Activated CD8-positive, alpha-beta memory T cell treated with anti-CD3 and anti-CD28 coated beads for 48 hours (primary cell): Measurements from ENCODE around the gene THAP4.

Experiments used
- DNase-seq, 3 experiments: peaks; one replicate each; pipeline ENCODE4 v3.0.0-alpha.2; 2020; ENCODE audit warnings: low read depth in 2 of 3, low spot score in 2 of 3

The THAP4 gene

DNA sequence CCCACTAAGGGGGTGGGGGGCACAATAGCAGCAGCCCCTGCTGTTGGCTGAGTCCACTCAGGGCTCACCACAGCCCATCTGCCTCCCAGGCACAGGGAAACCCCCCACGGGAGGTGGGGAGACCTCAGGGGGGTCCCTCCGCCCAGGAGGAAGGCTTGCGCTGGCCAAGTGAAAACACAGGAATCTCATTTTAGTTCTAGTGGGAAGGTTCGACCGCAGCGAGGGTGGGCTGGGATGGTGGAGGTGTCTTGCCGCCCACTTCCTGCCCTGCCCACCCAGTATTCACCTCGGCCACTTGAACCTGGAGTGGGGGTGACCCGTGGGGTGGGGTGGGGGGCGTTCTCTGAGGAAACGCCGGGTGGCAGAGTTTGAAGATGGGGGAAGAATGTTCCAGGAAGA, 85.4 kb downstream of the THAP4 start:
- no peak for DNase-seq

- DNase-seq, result no peak
These were observed 86.1 kb downstream of the THAP4 start for GRCh38 chr2:241550616-241551580.

DNA sequence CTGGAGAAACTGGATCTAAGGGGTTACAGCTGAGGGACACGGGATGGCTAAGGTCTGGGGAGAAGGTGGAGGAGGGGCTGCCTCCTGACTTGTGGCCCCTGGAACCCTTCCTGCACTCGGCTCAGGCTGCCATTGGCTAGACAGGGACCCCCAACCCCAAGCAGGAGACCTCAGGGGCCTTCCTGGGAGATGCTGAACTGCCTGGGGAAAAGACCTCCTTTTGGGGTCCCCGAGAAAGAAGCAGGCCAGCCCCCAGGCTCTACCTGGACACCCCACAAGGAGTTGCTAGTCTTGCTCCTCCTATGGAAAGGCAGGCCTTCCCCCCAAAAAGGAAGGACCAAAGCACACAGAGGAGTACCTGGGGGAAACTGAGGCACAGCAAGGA, 88.5 kb downstream of the THAP4 start:
- no peak for DNase-seq

GRCh38 chr2:241547781-241548450, 89.0 kb downstream of the THAP4 start:
- no peak for DNase-seq

GRCh38 chr2:241546771-241547498, 90.0 kb downstream of the THAP4 start:
- no peak for DNase-seq

DNA sequence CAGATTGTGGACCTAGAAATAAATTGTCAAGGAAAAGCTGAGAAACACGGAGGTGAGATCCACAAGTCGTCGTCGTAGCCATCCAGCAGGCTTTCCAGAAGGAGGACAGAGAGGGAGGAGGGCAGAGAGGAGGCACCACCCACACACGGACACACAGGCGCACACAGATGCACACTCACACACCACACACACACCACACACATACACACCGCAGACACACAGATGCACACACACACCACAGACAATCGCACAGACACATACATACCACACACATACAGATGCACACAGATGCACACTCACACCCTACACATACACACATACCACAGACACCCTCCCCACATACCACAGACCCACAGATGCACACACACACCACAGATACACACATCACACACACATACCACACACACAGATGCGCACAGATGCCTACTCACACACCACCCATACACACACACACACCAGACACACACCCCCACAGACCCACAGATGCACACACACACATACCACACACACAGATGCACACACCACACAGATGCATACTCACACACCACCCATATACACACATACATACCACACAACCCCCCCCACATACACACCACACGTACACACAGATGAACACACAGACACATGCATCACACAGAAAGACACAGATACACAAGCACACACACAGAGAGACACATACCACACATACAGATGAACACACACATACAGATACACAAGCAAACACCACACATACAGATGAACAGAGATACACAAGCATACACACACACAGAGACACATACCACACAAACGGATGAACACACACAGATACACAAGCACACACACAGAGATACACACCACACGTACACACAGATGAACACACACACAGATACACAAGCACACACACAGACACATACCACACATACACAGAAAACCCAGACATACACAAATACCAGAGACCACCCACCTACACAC, 91.2 kb downstream of the THAP4 start:
- DNase-seq, result no peak

DNA sequence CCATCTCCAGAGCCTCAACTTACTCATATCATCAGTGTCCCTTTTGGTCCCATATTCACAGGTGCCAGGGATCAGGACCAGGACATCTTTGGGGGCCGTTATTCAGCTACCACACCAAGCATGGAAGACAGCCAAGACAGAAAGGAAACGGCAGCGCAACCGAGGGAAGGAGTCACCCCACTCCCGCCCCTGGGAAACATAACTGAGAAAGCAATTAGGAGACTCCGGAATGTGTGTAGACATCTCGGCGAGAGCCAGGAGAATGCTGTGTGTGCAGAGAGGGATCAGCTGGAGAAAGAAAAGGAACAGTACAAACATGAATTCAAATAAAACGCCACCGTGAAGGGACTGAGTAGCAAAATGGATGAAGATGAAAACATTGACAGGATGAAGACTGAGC, 91.9 kb downstream of the THAP4 start:
- no peak for DNase-seq

GRCh38 chr2:241542278-241542605, 94.7 kb downstream of the THAP4 start:
- DNase-seq, result no peak

DNA sequence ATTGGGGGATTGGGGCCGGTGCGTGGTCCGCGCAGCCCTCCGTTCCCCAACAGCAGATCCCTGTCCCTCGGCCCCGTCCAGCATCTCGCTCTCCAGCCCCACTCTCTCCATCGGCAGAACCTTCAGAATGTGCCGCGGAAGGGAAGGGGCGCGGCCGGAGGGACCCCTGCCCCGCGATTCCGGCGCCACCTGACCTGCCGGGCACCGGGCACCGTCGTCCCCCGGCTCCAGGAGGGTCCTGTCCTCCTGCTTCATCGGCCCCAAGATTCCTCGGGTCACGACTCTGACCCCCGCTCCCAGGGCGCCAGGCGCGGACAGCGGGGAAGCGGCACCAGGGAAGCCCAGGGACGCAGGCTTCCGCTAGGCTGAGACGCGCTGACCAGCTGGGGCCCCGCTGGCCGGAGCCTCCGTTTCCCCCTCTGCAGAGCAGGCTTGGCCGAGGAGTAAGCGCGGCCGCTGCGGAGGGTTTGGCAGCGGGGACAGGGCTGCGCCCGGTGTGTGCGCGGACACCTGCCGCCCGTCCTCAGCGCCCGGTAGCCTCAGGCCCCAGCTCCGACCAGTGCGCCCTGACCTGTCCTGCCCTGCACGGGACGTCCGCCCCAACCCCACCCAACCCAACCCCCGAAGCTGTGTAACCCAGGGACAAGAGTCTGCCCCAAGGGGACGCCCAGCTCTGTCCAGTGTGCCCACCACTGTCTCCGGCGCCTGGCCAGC, 95.2 kb downstream of the THAP4 start:
- no peak for DNase-seq

GRCh38 chr2:241540771-241541561, 96.0 kb downstream of the THAP4 start:
- peak; percentile 44 to 68 (median 51) for DNase-seq

GRCh38 chr2:241540401-241540770, 96.6 kb downstream of the THAP4 start:
- no peak for DNase-seq

DNA sequence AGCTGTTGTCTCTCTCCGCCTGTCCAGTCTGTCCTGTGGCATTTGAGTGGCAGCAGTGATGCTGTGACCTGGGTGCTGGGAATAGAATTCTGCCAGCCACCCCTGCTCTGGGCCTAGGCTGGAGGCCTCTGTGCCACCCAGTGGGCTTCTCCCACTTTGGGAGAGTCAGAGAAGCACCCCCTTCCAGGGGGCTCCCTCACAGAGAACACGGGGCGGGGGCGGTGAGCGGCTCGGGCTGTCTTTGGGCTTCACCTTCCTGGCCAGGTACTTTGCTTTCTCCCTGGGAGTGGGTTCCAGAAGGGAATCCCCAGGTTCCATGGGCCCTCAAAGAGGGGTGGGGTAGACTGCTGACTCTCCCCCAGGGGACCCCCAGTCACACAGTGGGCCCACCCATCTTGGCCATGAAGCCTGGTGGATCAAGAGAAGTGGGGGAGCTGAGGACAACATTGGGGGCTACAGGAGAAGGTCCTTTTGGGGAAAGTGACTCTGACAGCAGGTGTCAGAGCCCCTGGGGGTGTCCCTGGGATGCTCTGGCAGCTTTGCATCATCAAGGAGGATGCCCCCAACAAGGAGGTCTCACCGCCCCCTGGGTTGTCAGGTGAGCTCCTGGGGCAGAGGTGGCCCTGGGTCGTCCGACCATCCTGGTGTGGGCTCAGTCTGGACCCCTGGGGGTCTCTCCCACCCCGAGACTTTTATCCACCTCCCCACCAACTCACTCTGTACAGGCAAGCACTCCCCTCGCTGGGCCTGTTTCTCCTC, 97.2 kb downstream of the THAP4 start:
- DNase-seq, result no peak

DNA sequence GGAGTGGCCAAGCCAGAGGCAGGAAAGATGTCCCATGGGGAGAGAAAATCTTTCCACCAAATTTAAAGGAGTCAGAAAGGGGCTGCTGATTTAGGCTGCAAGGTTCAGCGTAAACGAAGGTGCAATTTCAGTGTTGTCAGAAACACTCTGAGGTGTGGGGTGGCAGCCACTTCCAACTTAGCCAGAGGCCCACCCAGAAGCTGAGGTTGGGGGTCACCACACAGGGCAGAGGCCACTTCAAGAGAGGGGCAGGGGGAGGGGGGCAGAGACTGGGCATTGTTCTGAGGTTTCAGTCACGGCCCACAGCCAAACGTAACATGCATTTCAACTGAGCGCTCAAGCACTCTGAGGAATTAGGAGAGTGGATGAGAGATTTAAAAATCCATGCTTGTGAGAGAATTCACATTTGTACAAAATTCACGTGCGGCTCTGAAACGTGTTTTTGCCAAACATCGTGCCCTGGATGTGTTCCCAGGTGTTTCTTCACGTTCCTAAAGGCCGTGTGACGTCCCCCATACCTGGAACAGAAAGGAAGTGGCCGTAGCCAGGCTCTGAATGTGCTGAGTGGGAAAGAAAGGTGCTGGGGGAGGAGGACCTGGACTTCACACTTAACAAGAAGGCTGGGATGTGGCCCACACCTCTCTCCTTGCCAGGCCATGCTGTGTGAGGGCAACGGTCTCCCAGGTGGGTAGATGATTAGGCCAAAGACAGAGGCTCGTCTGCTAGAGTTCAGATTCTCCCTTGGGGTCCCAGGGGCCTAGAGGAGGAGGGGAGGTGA, 97.9 kb downstream of the THAP4 start:
- DNase-seq, result no peak

GRCh38 chr2:241535871-241536655, 100.9 kb downstream of the THAP4 start:
- no peak for DNase-seq

GRCh38 chr2:241534701-241535375, 102.1 kb downstream of the THAP4 start:
- no peak for DNase-seq
